GM18858 (cell line): ENCODE measurements around the gene LRP3.

Source experiments
- ATAC-seq: cut with Tn5 transposase; IDR thresholded peaks from one replicate; pipeline ENCODE4 v1.9.1; 2021; ENCODE audit not compliant: unreplicated experiment

LRP3 gene

DNA sequence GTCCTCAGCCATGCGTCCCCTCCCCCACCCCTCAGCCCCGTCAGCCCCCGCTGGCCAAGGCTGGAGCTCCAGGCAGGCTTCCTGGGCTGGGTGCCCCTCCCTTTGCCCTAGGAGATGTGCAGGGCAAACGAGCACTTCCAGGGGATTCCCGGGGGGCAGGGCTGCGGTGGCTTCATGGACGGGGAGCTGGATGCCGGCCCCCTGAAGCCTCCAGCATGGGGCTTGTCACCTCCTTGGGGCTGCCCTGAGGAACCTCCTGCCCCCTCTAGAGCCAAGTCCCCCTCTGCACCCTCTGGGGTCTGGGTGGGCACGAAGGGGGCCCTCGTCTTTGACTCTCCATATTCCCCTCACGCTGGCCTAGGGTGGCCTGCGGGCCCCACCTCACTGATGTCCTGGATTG lies 56.9 kb downstream of the LRP3 start:
- ATAC-seq = no peak

DNA sequence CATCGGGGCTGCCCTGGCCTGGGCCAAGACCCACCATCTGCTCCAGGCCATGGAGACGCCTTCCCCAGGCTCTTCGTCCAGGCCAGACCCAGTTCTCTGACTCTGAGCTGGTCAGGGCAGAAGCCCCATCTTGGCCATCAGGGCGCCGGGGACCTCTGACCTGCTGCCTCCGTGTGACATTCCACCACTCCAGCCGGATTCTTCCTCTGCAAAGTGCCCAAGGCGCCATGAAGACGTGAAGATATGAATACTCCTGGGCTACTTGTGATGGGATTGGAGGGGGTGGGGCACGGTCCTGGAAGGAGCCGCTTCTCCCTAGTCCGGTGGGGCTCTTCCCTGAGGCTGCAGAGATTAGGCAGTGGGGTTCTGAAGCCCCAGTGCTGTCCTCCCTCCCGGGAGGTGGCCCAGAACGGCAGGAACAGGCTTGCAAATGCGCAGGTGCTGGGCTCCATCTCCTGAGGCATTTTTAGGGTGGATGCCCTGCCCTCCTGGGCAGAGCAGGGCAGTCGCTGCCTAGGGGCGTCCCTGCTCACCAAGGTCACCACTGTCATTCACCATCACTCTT lies 57.5 kb downstream of the LRP3 start:
- no peak for ATAC-seq

DNA sequence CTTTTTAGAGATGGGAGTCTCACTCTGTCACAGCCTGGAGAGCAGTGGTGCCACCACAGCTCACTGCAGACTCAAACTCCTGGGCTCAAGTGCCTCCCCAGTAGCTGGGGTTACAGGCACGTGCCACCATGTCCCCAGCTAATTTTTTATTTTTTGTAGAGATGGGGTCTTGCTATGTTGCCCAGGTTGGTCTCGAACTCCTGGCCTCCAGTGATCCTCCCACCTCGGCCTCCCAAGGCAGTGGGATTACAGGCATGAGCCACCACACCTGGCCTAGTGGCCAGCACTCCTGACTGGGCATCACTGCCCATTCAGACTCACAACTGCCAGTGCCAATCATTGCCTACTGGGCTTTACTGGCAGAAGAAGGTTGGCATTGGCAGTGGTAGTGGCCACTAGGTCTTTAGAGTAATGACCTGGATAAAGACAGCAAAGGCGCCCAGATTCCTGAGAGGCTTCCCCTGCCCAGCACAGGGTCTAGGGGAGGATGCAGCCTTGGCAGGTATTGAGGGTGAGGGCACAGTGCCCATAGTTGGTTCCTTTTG lies 58.4 kb downstream of the LRP3 start:
- no peak for ATAC-seq

DNA sequence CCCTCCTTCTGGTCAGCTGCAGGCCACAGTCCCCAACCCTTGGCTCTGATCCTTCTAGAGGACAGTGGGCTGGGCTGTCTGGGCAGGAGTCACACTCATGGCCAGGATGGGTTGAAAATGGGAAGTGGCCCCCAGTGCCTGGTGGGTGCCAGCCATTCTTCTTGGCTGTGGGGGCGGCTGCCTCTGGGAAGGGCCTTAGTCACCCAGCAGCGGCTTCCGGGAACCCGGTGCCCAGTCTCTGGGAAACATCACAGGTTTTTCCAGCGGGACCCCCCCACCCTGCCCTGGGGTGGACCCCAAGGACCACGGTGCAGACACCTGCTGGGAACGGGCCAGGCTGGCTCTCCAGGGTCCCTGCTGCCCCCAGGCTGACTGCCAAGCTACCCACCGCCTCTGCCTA lies 58.8 kb downstream of the LRP3 start:
- ATAC-seq = no peak

DNA sequence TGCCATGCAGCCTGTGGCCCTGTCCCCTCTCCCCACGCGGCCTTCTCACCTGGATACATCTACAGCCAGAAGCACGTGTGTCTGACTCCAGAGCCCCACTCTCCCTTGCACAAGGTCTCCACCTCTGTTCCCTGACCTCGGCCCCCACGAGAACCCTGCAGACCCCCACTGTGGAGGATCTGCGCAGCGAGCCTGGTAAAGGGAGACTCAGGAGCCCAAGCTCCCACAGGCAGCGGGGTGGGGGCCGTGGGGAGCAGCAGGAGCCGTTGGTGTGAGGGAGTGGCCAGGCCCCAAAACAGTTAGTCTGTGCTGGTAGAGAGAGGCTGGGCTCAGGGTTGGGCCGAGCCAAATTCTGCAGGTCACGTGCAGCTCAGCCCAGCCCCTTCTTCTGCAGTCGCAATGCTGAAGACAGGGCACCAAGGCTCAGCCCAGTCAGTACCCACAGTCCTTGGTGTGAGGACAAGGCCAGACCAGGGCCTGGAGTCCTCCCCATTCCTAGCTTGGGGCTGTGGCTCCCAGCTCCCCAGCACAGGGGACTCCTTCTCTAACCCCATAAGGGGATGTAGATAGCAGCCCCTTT lies 60.2 kb downstream of the LRP3 start:
- no peak for ATAC-seq

DNA sequence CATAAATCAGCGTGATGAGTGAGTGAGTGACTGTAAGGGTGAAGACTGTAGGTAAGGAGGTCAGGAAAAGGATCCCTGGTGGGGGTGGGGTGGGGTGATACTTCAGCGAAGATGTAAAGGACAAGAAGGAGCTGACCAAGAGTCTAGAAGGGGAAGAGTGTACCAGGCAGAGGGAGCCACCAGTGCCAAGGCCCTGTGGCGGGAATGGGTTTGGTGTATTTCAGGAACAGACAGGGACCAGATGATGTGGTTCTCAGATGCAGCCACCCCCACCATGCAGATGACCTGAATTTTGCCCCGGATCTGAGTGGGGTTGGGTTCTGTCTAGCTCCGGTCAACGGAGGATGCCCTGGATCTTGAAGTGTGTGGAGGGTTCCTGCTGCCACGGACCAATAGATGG lies 61.7 kb downstream of the LRP3 start:
- ATAC-seq = no peak

DNA sequence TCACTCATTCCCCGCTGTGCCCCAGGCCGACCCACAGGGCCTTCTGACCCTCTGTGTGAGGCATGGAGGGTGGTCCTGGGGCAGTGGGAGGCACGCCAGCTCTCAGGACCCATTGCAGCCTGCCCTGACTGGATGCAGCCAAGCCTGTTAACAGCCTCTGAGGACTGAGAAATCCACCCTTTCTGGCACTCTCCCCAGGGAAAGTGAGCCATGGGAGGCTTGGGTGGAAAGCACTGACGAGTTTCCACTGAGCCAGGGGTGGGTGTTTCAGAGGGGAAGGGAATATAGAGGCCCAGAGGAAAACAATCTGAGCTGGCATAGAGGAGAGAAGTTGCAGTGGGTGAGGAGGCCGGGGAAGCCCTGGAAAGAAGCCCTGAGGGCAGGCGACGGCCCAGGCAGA lies 62.1 kb downstream of the LRP3 start:
- no peak for ATAC-seq

DNA sequence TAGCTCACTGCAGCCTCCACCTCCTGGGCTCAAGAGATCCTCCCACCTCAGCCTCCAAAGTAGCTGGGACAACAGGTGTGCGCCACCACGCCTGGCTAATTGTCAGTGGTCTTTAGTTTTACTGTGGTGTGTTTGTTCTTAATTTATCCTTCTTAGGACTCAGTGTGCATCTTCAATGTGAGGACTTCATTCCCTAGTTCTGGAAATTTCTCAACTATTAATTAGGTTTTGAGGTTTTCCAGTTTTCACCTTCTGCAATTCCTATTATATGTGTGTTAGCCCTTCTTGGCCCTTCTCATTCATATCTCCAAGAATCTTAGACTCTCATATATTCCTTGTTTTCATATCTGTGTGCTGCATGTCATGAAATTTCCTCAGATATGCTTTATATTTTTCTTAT lies 63.7 kb downstream of the LRP3 start:
- no peak for ATAC-seq
